HepG2 (cell line): ENCODE results near the gene ZCCHC17. TPM values are rescaled to one million over a fixed set of nuclear protein-coding genes. Genes with fewer than 3 reads are reported as not detected.

Source experiments
- ETV5 ChIP-seq: IDR thresholded peaks from 2 replicates; pipeline ENCODE4 v1.6.1; 2018; ENCODE audit warnings: missing biosample characterization, missing genetic modification reagents, inconsistent platforms, borderline replicate concordance
- GZF1 ChIP-seq: sonication (generic); formaldehyde crosslinking; IDR thresholded peaks from 2 replicates; pipeline ENCODE4 v1.5.1; 2020; ENCODE audit warnings: mild to moderate bottlenecking, missing genetic modification reagents
- HNRNPL ChIP-seq: fragments of 200-400 bp; formaldehyde crosslinking; IDR thresholded peaks from 2 replicates; pipeline ENCODE4 v1.6.1; 2017; ENCODE audit warnings: mild to moderate bottlenecking, low read depth, low read length
- KAT2B ChIP-seq: fragments of 150-350 bp; IDR thresholded peaks from 2 replicates; pipeline ENCODE4 v1.6.1; 2014; ENCODE audit warnings: low read depth, low read length, borderline replicate concordance
- NFYC ChIP-seq: IDR thresholded peaks from 2 replicates; pipeline ENCODE4 v1.6.1; 2016; ENCODE audit warnings: missing genetic modification reagents, missing compliant biosample characterization
- RFX3 ChIP-seq: IDR thresholded peaks from 2 replicates; pipeline ENCODE4 v1.6.1; 2016; ENCODE audit warnings: missing biosample characterization, missing genetic modification reagents
- TCF7L2 ChIP-seq: IDR thresholded peaks from 2 replicates; pipeline ENCODE4 v1.6.1; 2011; ENCODE audit warnings: mild to moderate bottlenecking, low read depth, low read length, moderate library complexity
- ZFP1 ChIP-seq: IDR thresholded peaks from 2 replicates; pipeline ENCODE4 v1.6.1; 2016
- ZNF30 ChIP-seq: sonication (generic); formaldehyde crosslinking; IDR thresholded peaks from 2 replicates; pipeline ENCODE4 v1.5.0; 2020; ENCODE audit warnings: mild to moderate bottlenecking, missing genetic modification reagents
- ZNF343 ChIP-seq: sonication (generic); formaldehyde crosslinking; IDR thresholded peaks from 2 replicates; pipeline ENCODE4 v1.4.0; 2020; ENCODE audit warnings: mild to moderate bottlenecking, missing genetic modification reagents
- ZNF382 ChIP-seq: sonication (generic); formaldehyde crosslinking; IDR thresholded peaks from 2 replicates; pipeline ENCODE4 v1.5.0; 2020; ENCODE audit warnings: missing genetic modification reagents, mild to moderate bottlenecking, borderline replicate concordance
- ZNF557 ChIP-seq: sonication (generic); formaldehyde crosslinking; IDR thresholded peaks from 2 replicates; pipeline ENCODE4 v1.4.0; 2020; ENCODE audit warnings: missing genetic modification reagents
- ZNF564 ChIP-seq: sonication (generic); formaldehyde crosslinking; IDR thresholded peaks from 2 replicates; pipeline ENCODE4 v1.8.1; 2023; ENCODE audit warnings: mild to moderate bottlenecking, missing genetic modification reagents
- ZNF768 ChIP-seq: sonication (generic); formaldehyde crosslinking; IDR thresholded peaks from 2 replicates; pipeline ENCODE4 v1.4.0; 2020; ENCODE audit warnings: missing genetic modification reagents
- ZNF775 ChIP-seq: sonication (generic); formaldehyde crosslinking; IDR thresholded peaks from 2 replicates; pipeline ENCODE4 v1.4.0; 2020; ENCODE audit warnings: missing genetic modification reagents, mild to moderate bottlenecking, moderate library complexity, borderline replicate concordance
- ZNF777 ChIP-seq: sonication (generic); formaldehyde crosslinking; IDR thresholded peaks from 2 replicates; pipeline ENCODE4 v1.4.0; 2020; ENCODE audit warnings: missing genetic modification reagents
- polyA plus RNA-seq, 8 experiments: library from polyadenylated mRNA; depleted of rRNA in 3 of 8; stranded (reverse) in 7 of 8; unstranded in 1 of 8; fragments of >200 nt; fragmentation: Illumina TruSeq in 4 of 8; extraction: Trizol in 4 of 8; gene quantifications; 2 replicates each; pipeline versions ENCODE4 v1.2.1 to v1.2.3, GENCODE V29; 2011 to 2016; ENCODE audit warnings: low read depth in 4 of 8, missing spikeins in 1 of 8, mixed read lengths in 1 of 8; ENCODE audit not compliant: insufficient read depth in 1 of 8
- total RNA-seq, 5 experiments: library from RNA; depleted of rRNA; stranded (reverse); fragments of >200 nt; fragmentation: Illumina TruSeq; extraction: Trizol; gene quantifications; 2 replicates each; pipeline ENCODE4 v1.2.3, GENCODE V29; 2016; ENCODE audit warnings: low read depth in 1 of 5
- TF ChIP-seq, protein P1 (sequence below): sonication (generic); formaldehyde crosslinking; IDR thresholded peaks from 2 replicates; pipeline ENCODE4 v1.8.1; 2023; ENCODE audit warnings: mild to moderate bottlenecking, moderate library complexity, missing genetic modification reagents
- TF ChIP-seq, protein P2 (sequence below): sonication (generic); formaldehyde crosslinking; IDR thresholded peaks from 2 replicates; pipeline ENCODE4 v1.4.0; 2020; ENCODE audit warnings: missing genetic modification reagents, borderline replicate concordance
- TF ChIP-seq, protein P3 (sequence below): sonication (generic); formaldehyde crosslinking; IDR thresholded peaks from 2 replicates; pipeline ENCODE4 v1.4.0; 2020; ENCODE audit warnings: missing genetic modification reagents, borderline replicate concordance
- TF ChIP-seq, protein P4 (sequence below): sonication (generic); formaldehyde crosslinking; IDR thresholded peaks from 2 replicates; pipeline ENCODE4 v1.4.0; 2020; ENCODE audit warnings: low read depth, mild to moderate bottlenecking, missing genetic modification reagents

Gene ZCCHC17
- total and polyA plus RNA-seq, 2 of the 13 experiments (the other 11 are each of a cell fraction or from before 2014, with no cell fraction given), result 20.5 to 53.0 TPM

DNA sequence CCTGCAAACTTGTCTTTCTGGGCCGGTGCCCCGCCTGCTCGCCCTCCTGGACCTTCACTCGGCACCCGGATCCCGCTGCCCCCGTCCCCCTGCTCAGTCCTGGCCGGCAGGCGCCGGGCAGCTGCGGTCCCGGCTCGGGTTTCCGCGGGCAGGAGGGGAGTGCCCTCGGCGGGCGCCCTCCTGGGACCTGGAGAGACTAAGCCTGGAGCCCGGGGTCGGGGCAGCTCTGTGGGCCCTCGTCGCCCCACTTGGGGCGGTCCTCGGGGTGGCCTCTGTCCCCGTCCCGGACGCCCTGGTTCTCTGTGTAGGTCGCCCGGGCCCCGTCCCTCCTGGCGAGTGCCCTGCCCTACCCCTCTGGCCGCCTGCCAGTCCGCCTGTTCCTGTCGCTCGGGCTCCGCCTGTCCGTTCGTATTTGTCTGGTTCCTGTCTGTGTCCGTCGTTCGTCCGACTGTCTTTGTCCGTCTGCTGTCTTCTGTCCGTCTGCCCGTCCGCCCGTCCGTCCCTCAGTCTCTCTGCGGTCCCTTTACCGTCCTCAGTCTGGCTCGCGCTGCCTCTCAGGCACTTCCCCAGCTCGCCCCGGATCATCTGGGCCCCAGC, 116.7 kb downstream of the ZCCHC17 start (continued):
- TF ChIP-seq, protein P1, sequence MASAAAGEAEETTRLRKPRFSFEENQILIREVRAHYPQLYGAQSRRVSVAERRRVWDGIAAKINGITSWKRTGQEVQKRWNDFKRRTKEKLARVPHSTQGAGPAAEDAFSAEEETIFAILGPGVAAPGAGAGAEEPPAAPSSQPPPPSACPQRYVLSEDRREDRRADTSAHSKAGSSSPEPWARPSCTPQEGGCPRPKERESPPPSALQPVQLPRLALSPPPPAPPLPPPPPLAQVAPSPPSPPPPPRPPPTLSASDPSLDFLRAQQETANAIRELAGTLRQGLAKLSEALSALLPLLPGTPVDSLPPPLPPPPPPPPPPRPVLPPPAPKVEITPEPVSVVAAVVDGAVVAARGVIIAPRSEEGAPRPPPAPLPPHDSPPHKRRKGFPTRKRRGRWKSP (CRISPR knock-in tag), result no peak
- TF ChIP-seq ZNF382 (CRISPR knock-in tag) (no peak), ZNF343 (CRISPR knock-in tag) (no peak), ZFP1 (CRISPR knock-in tag) (no peak), TCF7L2 (no peak), ZNF557 (no peak), ZNF768 (CRISPR knock-in tag) (no peak; the same call in 1 of the 2 replicates), NFYC (CRISPR knock-in tag) (no peak), GZF1 (CRISPR knock-in tag) (no peak), ZNF30 (CRISPR knock-in tag) (no peak), KAT2B (no peak), HNRNPL (no peak), ETV5 (CRISPR knock-in tag) (no peak), ZNF777 (CRISPR knock-in tag) (peak; percentile 90), ZNF564 (CRISPR knock-in tag) (no peak), RFX3 (CRISPR knock-in tag) (no peak), ZNF775 (CRISPR knock-in tag) (no peak)
- TF ChIP-seq, protein P2, sequence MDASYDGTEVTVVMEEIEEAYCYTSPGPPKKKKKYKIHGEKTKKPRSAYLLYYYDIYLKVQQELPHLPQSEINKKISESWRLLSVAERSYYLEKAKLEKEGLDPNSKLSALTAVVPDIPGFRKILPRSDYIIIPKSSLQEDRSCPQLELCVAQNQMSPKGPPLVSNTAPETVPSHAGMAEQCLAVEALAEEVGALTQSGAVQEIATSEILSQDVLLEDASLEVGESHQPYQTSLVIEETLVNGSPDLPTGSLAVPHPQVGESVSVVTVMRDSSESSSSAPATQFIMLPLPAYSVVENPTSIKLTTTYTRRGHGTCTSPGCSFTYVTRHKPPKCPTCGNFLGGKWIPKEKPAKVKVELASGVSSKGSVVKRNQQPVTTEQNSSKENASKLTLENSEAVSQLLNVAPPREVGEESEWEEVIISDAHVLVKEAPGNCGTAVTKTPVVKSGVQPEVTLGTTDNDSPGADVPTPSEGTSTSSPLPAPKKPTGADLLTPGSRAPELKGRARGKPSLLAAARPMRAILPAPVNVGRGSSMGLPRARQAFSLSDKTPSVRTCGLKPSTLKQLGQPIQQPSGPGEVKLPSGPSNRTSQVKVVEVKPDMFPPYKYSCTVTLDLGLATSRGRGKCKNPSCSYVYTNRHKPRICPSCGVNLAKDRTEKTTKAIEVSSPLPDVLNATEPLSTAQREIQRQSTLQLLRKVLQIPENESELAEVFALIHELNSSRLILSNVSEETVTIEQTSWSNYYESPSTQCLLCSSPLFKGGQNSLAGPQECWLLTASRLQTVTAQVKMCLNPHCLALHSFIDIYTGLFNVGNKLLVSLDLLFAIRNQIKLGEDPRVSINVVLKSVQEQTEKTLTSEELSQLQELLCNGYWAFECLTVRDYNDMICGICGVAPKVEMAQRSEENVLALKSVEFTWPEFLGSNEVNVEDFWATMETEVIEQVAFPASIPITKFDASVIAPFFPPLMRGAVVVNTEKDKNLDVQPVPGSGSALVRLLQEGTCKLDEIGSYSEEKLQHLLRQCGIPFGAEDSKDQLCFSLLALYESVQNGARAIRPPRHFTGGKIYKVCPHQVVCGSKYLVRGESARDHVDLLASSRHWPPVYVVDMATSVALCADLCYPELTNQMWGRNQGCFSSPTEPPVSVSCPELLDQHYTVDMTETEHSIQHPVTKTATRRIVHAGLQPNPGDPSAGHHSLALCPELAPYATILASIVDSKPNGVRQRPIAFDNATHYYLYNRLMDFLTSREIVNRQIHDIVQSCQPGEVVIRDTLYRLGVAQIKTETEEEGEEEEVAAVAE, result no peak
- TF ChIP-seq, protein P3, sequence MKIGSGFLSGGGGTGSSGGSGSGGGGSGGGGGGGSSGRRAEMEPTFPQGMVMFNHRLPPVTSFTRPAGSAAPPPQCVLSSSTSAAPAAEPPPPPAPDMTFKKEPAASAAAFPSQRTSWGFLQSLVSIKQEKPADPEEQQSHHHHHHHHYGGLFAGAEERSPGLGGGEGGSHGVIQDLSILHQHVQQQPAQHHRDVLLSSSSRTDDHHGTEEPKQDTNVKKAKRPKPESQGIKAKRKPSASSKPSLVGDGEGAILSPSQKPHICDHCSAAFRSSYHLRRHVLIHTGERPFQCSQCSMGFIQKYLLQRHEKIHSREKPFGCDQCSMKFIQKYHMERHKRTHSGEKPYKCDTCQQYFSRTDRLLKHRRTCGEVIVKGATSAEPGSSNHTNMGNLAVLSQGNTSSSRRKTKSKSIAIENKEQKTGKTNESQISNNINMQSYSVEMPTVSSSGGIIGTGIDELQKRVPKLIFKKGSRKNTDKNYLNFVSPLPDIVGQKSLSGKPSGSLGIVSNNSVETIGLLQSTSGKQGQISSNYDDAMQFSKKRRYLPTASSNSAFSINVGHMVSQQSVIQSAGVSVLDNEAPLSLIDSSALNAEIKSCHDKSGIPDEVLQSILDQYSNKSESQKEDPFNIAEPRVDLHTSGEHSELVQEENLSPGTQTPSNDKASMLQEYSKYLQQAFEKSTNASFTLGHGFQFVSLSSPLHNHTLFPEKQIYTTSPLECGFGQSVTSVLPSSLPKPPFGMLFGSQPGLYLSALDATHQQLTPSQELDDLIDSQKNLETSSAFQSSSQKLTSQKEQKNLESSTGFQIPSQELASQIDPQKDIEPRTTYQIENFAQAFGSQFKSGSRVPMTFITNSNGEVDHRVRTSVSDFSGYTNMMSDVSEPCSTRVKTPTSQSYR (CRISPR knock-in tag), result no peak
- TF ChIP-seq, protein P4, sequence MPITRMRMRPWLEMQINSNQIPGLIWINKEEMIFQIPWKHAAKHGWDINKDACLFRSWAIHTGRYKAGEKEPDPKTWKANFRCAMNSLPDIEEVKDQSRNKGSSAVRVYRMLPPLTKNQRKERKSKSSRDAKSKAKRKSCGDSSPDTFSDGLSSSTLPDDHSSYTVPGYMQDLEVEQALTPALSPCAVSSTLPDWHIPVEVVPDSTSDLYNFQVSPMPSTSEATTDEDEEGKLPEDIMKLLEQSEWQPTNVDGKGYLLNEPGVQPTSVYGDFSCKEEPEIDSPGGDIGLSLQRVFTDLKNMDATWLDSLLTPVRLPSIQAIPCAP, result no peak
